IPS DF 4.7 (cell line): Measurements from ENCODE around the gene ZNF182.
"Not testable (repeated sequence)": the region's sequence is repeated elsewhere in the genome, so short reads cannot be mapped to it uniquely, and the experiment has no call there.

Source experiments
- DNase-seq: peaks from one replicate; pipeline ENCODE4 v3.0.0-alpha.2; 2013; ENCODE audit warnings: low spot score; ENCODE audit errors: extremely low read depth

Gene ZNF182

GRCh38 chrX:48003758-48004457 lies at the start of gene ZNF182:
Gene ZNF182 (minus strand): TSS chrX:48003989. CDS start chrX:48002609, 1,380 bp downstream.
- DNase-seq, result no peak

DNA sequence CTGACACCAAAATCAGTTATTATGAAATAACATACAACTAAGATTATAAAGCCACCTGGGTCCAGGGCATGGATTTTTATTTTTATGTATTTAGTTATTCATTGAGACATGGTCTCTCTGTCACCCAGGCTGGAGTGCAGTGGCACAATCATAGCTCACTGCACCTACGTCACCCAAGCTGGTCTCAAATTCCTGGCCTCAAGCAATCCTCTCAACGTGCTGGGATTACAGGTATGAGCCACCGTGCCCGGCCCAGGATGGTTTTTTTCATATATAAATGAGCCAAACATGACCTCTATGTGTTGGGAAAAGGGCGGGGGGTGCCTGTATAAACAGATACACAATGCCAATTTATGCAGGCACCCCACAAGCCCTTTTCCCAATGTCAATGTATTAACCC lies 43.1 kb upstream of the ZNF182 start:
- DNase-seq, result no peak

DNA sequence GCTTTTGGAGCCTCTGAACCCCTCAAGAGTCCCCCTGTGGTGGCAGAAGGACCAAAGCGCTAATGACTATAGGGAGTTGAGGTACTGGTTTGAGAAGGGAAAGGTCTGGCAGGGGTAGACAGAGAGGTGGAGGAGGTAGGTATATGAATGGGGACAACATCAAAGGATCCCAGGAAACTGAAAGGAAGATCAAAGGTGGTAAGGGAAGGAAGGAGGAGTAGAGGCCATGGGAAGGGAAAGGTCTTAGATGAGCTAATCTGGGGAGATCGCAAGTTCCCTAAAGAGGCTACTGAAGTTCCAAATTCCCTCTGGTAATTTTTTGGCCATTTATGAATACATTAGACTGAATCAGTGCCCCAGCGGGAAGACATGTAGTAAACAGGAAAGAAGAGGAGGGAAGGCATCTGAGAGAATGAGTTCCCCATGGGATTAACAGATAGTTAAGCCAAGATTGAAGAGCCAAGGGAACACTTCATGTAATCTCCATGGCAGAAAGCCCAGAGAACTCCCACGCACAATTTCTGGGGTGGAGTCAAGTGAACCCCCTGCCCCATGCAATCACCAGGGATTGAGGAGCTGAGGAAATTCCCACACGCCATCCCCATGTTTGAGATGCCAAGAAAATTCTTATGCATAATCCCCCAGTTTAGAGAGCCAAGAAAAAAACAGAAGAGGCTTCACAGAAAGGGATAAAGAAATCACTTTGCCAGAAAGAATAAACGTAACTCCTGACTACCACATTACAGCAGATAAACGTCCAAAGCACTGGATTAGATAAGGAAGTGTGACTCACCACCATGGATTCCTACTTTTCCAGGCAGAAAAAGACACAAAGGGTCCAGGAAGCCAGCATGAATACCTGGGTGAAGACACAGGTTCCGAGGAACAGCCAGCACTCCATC lies 41.9 kb upstream of the ZNF182 start:
- DNase-seq, result no peak

- DNase-seq, result no peak
Measured at GRCh38 chrX:48043056-48043455, 39.3 kb upstream of the ZNF182 start.

GRCh38 chrX:48035891-48036290 lies 32.1 kb upstream of the ZNF182 start:
- no peak for DNase-seq

- DNase-seq, result not testable (repeated sequence)
Measured at GRCh38 chrX:48030641-48031173, 26.9 kb upstream of the ZNF182 start.

GRCh38 chrX:48030237-48030636 lies 26.4 kb upstream of the ZNF182 start:
- DNase-seq, result no peak

- no peak for DNase-seq
Measured at GRCh38 chrX:48028091-48028490, 24.3 kb upstream of the ZNF182 start.

DNA sequence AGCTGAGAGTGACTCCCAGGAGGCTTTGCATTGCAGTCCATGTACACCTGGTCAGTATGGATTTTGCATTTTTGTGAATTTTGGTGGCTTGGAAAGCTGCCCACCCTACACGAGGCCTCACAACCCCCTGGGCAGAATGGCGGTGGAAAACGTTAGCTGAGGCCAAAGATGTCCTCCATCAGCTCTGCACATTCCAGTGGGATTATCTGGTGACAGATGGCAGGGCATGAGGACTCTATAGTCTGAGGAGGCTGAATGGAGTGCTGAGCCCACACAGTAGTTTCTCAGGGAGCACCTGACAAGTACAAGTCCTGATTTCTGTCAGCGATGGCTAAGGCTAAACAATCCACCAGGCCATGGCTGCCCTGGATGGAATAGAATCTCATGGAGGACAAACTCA lies 23.8 kb upstream of the ZNF182 start:
- not testable (repeated sequence) for DNase-seq

- DNase-seq, result no peak
Measured at GRCh38 chrX:48025561-48025960, 21.8 kb upstream of the ZNF182 start.

- no peak for DNase-seq
Measured at GRCh38 chrX:48022738-48023137, 18.9 kb upstream of the ZNF182 start.

DNA sequence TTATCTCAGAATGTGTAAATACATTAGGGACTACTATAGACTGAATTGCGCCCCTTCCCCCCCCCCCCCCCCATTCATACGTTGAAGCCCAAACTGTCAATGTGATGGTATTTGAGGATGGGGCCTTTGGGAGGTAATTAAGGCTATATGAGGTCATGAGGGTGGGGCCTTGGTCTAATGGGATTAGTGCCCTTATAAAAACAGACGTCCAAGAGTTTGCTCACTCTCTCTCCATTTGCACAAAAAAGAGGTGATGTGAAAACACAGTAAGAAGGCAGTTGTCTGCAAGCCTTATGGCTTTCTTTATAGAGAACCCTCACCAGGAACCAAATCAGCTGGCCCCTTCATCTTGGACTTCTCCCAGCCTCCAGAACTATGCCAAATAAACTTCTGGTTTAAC lies 18.3 kb upstream of the ZNF182 start:
- DNase-seq, result no peak

- DNase-seq, result no peak
Measured at GRCh38 chrX:48021026-48021900, 17.5 kb upstream of the ZNF182 start.

DNA sequence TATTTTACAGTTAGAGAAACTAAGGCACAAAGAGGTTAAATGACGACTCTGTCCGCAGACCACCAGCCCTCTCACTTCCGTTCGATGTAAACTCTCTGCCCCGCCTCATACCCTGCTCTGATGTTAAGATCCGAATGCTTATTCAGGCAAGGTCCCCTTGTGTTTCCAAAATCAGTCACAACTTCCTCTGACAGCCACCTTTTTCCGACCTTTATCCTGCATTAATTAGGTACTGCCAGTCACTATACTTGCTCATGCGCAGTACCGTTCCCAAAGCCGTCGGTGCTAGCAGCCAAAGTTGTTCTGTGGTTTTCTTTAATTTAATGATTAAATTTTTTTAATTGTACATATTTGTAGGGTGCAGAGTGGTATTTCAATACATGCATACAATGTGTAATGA lies 16.7 kb upstream of the ZNF182 start:
- DNase-seq, result not testable (repeated sequence)

- DNase-seq, result not testable (repeated sequence)
Measured at GRCh38 chrX:48019892-48020291, 16.1 kb upstream of the ZNF182 start.

DNA sequence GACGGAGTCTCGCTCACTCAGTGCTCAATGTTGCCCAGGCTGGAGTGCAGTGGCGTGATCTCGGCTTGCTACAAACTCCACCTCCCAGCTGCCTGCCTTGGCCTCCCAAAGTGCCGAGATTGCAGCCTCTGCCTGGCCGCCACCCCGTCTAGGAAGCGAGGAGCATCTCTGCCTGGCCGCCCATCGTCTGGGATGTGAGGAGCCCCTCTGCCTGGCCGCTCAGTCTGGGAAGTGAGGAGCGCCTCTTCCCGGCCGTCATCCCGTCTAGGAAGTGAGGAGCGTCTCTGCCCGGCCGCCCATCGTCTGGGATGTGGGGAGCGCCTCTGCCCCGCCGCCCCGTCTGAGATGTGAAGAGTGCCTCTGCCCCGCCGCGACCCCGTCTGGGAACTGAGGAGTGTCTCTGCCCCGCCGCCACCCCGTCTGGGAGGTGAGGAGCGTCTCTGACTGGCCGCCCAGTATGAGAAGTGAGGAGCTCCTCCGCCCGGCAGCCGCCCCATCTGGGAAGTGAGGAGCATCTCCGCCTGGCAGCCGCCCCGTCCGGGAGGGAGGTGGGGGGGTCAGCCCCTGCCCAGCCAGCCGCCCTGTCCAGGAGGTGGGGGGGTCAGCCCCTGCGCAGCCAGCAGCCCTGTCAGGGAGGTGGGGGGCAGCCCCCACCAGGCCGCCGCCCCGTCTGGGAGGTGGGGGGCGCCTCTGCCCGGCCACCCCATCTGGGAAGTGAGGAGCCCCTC lies 13.0 kb upstream of the ZNF182 start:
- DNase-seq, result not testable (repeated sequence)

DNA sequence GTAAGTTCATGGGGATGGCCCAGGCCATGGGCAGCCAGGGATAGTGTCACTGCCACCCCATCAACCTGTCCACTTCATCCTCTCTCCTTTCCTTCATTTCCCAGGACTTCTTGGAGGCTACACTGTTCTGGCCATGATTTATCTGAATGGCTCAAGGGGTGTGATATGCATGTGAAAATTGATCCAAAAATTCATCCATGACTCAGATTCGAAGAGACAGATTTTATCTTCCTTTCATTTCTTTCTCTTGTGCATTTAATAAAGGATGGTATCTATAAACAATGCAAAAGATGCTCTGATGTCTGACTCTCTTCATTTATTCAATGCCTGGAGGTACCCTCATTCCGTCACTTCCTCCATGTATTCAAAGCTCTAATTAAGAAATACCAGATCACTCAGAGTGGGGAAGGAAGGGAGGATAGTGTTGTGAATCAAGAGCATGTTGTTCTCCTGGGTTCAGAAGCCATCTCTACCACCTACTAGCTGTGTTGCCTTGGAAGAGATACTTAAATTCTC lies 5.7 kb upstream of the ZNF182 start:
- DNase-seq, result not testable (repeated sequence)

GRCh38 chrX:48006688-48007087 lies 2.9 kb upstream of the ZNF182 start, which contains the start of gene SPACA5:
Gene SPACA5 (plus strand): TSS chrX:48006988. CDS start chrX:48007803, 815 bp downstream.
- DNase-seq, result not testable (repeated sequence)

GRCh38 chrX:48003367-48003757 lies 427 bp downstream of the ZNF182 start:
- DNase-seq, result no peak

DNA sequence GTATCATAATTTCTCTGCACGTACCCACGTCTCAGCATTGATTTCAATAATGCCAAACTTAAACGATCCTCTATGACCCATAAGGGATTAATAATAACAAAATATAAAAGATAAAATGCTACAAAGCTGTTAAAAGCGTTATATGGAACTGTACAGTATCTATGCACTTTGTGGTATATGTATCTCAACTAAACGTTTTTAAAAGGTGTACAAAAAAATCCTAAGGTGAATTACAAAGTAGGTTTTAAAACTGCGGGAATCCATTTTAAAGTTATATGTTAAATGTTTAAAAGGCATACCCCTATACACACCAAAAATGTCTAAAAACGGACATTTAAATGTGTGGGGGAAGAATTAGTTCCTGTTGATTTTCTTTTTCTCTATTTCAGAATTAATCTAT lies 860 bp downstream of the ZNF182 start:
- DNase-seq, result no peak
